Nephron progenitor cell (in vitro differentiated cells): ENCODE results near the gene NPC1.

ENCODE experiments used
- DNase-seq: peaks from one replicate; pipeline ENCODE4 v3.0.0; 2021
- H3K27ac Mint-ChIP-seq: 2 replicates; pipeline ENCODE4 v1.8.0; 2021; ENCODE audit warnings: mild to moderate bottlenecking, moderate library complexity, mixed read lengths
- H3K27me3 Mint-ChIP-seq: 2 replicates; pipeline ENCODE4 v1.8.0; 2021; ENCODE audit warnings: mild to moderate bottlenecking, low read depth, mixed read lengths; ENCODE audit not compliant: poor library complexity
- H3K36me3 Mint-ChIP-seq: 2 replicates; pipeline ENCODE4 v1.8.0; 2021; ENCODE audit warnings: low read depth, mixed read lengths
- H3K4me1 Mint-ChIP-seq: 2 replicates; pipeline ENCODE4 v1.8.0; 2021; ENCODE audit warnings: mixed read lengths
- H3K4me3 Mint-ChIP-seq: 2 replicates; pipeline ENCODE4 v1.8.0; 2021; ENCODE audit warnings: mild to moderate bottlenecking, moderate library complexity, mixed read lengths
- H3K9me3 Mint-ChIP-seq: 2 replicates; pipeline ENCODE4 v1.8.0; 2021; ENCODE audit warnings: mild to moderate bottlenecking, moderate library complexity, mixed read lengths
- TF ChIP-seq, protein P1 (sequence below): fragments of 200-600 bp; sonication (generic); IDR thresholded peaks from 2 replicates; pipeline ENCODE4 v1.5.0; 2021; ENCODE audit warnings: antibody characterized with exemption

Gene NPC1

GRCh38 chr18:23503963-23504344, 82.4 kb downstream of the NPC1 start:
- peaks cover 16% of the 10 kb centered on the region for H3K36me3 Mint-ChIP-seq
- H3K27ac Mint-ChIP-seq, result no peak overlapping the region
- H3K27me3 Mint-ChIP-seq, result peaks cover 29% of the 10 kb centered on the region
- H3K4me3 Mint-ChIP-seq, result peak overlapping the region; percentile 93
- TF ChIP-seq, protein P1, sequence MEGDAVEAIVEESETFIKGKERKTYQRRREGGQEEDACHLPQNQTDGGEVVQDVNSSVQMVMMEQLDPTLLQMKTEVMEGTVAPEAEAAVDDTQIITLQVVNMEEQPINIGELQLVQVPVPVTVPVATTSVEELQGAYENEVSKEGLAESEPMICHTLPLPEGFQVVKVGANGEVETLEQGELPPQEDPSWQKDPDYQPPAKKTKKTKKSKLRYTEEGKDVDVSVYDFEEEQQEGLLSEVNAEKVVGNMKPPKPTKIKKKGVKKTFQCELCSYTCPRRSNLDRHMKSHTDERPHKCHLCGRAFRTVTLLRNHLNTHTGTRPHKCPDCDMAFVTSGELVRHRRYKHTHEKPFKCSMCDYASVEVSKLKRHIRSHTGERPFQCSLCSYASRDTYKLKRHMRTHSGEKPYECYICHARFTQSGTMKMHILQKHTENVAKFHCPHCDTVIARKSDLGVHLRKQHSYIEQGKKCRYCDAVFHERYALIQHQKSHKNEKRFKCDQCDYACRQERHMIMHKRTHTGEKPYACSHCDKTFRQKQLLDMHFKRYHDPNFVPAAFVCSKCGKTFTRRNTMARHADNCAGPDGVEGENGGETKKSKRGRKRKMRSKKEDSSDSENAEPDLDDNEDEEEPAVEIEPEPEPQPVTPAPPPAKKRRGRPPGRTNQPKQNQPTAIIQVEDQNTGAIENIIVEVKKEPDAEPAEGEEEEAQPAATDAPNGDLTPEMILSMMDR, result no peak
- no peaks in the 10 kb centered on the region for H3K9me3 Mint-ChIP-seq
- H3K4me1 Mint-ChIP-seq, result peaks cover 36% of the 10 kb centered on the region
- no peak for DNase-seq

DNA sequence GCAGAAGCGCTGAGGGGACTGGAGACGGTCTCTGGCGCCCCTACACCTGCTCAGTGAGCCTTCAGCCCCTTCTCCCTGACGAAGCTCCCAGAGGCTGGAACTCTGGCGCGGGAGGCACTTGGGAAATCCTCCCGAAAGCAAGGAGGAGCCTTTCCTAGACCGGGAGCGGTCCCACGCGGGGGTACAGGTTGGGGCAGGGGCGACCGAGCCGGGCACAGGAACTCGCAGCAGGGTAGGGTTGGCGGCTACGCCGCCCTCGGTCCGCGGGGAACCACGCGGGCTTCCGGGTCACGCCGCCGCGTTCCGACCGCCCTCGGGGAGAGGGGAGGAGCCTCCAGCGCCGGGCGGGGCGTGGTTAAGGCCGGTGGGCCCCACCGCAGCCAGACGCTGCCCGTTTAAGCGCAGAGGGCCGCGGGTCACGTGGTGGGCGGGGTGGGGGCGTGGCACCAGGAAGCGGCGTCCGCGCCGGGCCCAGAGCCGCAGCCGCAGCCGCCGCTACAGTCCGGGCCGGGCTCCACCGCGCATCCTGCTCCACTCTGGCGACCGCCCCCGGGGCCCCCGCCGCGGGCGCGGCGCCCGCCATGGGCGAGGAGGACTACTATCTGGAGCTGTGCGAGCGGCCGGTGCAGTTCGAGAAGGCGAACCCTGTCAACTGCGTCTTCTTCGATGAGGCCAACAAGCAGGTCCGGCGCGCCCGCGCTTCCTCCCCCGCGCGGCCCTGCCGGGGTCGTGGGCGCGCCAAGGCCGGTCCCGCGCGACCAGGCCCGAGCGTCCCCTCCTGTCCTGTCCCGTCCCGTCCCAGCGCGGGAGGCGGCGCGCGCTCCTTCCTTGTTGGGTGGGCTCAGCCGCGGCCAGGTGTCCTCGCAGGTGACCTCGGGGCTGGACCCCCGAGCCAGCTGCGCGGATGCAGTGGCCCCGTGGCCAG, 83.0 kb downstream of the NPC1 start, which contains the start of gene RMC1:
RMC1 (plus strand) TSS at position 474 of the 925 bp plus-strand sequence; CDS start at position 582, 108 bp downstream.
- Mint-ChIP-seq H3K27ac (no peak within 1 kb of the TSS), H3K36me3 (peaks cover 10% of the 10 kb centered on the region), H3K4me3 (peak within 1 kb of the TSS; percentile 93), H3K9me3 (no peaks in the 10 kb centered on the region), H3K4me1 (peaks cover 35% of the 10 kb centered on the region), H3K27me3 (peaks cover 29% of the 10 kb centered on the region)
- TF ChIP-seq, protein P1, result no peak
- peak; percentile 99 for DNase-seq

DNA sequence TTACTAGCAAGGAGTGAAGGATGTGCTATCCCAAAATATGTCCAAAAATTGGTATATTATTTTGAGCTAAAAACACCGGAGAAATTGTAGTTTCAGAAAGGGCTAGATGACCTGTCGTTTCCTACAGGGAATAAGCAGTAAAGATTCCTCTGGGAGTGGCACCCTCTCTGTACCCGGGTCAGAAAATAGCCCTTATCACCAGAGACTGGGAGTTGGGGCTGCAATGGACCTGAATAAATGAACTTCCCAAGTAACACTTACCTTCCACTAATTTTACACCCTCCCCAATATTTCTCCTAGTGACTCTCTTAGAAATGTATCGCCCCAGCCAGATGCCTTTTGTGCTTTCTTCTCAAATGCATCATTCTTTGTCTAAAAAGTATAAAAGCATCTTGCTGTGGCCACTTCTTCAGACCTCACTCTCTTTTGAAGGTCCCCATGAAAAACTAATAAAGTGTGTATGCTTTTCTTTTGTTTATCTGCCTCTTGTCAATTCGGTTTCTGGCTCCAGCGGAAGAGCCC, 83.7 kb downstream of the NPC1 start:
- no peak for DNase-seq
- Mint-ChIP-seq H3K4me3 (peak overlapping the region; percentile 84), H3K27me3 (peaks cover 29% of the 10 kb centered on the region), H3K4me1 (peaks cover 29% of the 10 kb centered on the region), H3K36me3 (peaks cover 4% of the 10 kb centered on the region), H3K27ac (no peak overlapping the region), H3K9me3 (no peaks in the 10 kb centered on the region)
- TF ChIP-seq, protein P1, result no peak

- Mint-ChIP-seq H3K27ac (no peak overlapping the region), H3K36me3 (peaks cover 4% of the 10 kb centered on the region), H3K4me3 (peak overlapping the region; percentile 18), H3K27me3 (peaks cover 29% of the 10 kb centered on the region), H3K9me3 (no peaks in the 10 kb centered on the region), H3K4me1 (peaks cover 29% of the 10 kb centered on the region)
- DNase-seq, result no peak
- TF ChIP-seq, protein P1, result no peak
Observed at GRCh38 chr18:23501626-23502025, 84.7 kb downstream of the NPC1 start.

- DNase-seq, result no peak
- Mint-ChIP-seq H3K4me3 (no peak overlapping the region), H3K9me3 (no peaks in the 10 kb centered on the region), H3K36me3 (no peaks in the 10 kb centered on the region), H3K4me1 (peaks cover 22% of the 10 kb centered on the region), H3K27ac (no peak overlapping the region), H3K27me3 (peaks cover 18% of the 10 kb centered on the region)
- TF ChIP-seq, protein P1, result no peak
Observed at GRCh38 chr18:23499291-23499781, 87.0 kb downstream of the NPC1 start.
